GM18873 (cell line): ENCODE results near the gene KLF1.
"Not testable (repeated sequence)": the region's sequence is repeated elsewhere in the genome, so short reads cannot be mapped to it uniquely, and the experiment has no call there.

Experiments
- ATAC-seq: cut with Tn5 transposase; IDR thresholded peaks from one replicate; pipeline ENCODE4 v1.9.1; 2021; ENCODE audit warnings: mild to moderate bottlenecking, moderate library complexity, moderate number of reproducible peaks; ENCODE audit not compliant: unreplicated experiment, low FRiP score

Gene KLF1

GRCh38 chr19:12891553-12892021 lies 4.6 kb upstream of the KLF1 start:
- ATAC-seq = no peak

DNA sequence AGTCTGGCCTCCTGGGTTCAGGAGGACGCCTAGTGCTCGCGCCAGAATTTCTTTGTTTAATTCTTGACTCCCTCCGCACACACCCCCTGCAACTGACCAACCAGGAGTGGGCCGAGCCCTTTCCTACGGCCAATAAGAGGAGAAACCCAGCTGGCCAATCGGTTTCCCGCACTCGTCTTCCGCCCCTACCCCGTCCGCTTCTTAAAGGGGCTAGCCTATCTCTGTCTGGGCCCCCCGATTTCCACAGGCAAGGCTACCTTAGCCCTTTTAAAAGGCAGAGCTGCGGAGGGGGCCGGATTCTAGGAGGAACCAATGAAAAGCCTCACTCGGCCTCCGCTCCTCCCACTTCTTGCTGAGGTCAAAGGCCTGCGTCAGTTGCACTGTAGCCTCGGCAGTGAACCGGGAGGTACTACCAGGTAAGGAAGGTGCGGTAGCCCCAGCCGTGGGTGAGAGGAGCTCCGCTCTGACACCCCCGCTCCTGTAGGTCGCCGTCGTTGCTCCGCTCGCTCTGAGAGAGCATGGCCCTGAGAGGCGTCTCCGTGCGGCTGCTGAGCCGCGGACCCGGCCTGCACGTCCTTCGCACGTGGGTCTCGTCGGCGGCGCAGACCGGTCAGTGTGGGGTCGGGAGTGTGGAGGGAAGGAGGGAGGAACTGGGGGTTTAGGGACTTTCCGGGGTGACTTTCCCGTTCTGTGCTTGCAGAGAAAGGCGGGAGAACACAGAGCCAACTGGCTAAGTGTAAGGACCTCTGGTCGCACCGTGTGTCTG lies 4.0 kb upstream of the KLF1 start, which contains the start of gene GCDH:
TSS of gene GCDH (plus strand) at position 374 of the 766 bp plus-strand sequence. CDS start at position 519, 145 bp downstream.
- ATAC-seq = peak; percentile 72

- ATAC-seq = not testable (repeated sequence)
These were observed 3.3 kb upstream of the KLF1 start for GRCh38 chr19:12890299-12890786.

DNA sequence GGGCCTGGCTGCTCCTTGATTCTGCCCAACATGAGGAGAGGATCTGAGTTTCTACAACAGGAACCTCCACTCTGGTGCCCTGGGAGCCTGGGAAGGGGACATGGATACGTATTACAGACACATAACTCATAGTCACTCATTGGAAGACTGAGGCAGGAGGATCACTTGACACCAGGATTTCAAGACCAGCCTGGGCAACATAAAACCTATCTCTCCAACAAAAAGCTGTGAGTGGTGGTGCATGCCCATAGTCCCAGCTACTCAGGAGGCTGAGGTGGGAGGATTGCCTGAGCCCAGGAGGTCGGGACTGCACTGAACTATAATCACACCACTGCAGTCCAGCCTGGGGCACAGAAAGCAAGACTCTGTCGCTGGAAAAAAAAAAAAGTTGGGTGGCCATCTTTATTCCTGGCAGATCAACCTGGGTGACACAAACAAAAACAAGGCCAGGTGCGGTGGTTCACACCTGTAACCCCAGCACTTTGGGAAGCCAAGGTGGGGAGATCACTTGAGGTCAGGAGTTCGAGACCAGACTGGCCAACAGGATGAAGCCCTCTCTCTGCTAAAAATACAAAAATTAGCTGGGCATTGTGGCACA lies 1.1 kb upstream of the KLF1 start:
- no peak for ATAC-seq

GRCh38 chr19:12886651-12886968 lies 391 bp downstream of the KLF1 start:
- ATAC-seq = no peak

DNA sequence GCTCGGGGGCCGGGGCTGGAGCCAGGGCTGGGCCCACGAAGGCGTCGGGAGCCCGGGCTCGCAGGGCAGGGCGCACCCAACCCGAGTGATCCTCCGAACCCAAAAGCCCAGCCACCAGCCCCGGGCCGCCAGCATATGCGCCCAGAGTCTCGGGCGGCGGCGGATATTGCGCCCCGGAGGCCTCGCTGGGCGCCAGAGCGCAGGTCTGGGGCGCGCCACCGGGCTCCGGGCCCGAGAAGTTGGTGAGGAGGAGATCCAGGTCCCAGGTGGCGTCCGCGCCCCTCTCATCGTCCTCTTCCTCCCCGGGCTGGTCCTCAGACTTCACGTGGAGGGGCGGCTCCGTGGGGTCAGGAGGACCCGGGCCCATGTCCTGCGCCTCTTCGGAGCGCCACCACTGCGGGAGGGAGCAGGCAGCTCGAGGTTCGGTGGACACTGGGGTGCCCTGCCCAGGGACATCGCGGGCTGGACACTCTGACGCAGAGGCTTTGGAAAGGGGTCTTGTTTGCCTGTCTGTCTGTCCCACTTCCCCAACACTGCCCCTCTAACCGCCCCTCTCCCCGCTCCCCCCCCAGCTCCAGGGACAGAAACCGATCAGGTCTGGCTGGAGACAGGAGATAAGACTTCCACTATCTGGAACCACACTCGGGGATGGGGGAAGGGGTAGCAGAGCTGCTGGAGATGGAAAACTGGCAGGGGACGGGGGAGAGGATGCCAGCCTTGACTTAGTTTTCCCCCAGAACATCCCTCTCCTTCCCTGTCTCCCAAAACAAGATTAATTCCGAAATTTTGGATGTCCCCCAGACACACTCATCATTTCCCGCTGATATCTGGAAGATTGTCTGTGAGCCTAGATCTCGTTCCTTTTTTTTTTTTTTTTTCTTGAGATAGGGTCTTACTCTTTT lies 1.0 kb downstream of the KLF1 start:
- ATAC-seq = no peak

DNA sequence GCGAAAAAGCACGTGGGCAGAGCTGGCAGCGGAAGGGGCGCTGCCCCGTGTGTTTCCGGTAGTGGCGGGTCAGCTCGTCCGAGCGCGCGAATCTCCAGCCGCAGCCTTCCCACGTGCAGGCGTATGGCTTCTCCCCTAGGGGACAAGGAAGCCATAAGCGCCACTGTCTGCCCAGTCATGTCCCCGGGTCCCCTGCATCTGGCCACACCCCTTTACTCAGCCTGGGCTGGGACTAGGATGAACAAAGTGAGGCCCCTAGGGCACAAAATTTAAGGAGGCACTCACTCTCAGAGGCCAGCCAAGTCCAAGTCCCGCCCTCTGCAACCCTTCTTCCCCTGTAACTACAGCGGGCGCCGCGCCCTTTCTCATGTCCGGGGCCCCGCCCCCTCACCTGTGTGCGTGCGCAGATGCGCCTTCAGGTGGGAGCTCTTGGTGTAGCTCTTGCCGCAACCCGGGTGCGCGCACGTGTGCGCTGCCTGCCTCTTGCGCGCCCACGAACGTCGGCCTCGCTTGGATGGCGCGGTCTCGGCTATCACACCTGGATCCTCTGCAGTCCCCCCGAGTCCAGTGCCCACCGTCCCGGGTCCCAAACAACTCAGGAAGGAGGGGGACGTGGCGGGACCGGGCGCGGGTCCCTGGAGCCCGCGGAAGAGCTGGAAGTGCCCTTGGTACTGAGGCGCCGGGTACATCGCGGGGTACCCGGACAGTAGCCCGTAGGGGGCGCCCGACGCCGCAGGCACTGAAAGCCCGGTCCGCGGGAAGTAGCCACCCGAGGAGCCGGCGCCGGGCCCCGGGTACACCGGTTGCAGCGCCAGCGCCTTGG lies 1.9 kb downstream of the KLF1 start:
- ATAC-seq = no peak

DNA sequence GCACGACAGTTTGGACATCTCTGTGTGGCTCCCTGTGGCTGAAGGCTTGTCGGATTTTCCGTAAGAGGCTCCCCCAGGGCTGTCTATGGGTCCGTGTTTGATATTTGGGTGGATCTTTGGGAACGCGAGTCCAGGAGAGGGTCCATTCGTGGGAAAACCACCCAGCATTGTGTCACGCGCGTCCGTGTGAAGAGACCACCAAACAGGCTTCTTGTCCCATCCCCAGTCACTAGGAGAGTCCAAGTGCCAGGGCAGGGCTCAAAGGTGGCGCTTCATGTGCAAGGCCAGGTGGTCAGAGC lies 2.4 kb downstream of the KLF1 start:
- no peak for ATAC-seq

DNA sequence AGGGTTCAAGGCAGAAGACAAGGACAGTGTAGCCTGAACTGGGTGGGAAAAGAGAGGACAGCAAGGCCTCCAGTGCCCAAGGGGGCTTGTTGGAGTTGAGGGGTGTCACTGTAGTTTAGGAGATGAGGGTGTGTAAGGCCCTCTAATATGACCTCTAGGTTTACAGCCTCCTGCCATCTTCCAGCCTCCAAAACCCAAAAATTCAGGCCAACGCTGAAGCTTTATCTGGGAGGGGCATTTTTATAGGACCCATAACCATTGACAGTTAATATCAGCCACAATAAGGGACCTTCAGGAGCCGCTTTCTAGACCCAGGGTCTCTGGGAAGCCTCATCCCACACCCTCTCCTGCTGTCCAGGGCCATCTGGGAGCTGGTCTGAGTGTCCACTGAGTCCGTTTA lies 2.8 kb downstream of the KLF1 start:
- ATAC-seq = no peak

GRCh38 chr19:12882589-12882988 lies 4.4 kb downstream of the KLF1 start:
- ATAC-seq = no peak

- ATAC-seq = peak; percentile 57
These were observed 5.7 kb downstream of the KLF1 start, which contains the start of gene DNASE2 for GRCh38 chr19:12881172-12881808. Gene DNASE2 (minus strand): TSS chr19:12881449. CDS start chr19:12881375, 74 bp downstream.

DNA sequence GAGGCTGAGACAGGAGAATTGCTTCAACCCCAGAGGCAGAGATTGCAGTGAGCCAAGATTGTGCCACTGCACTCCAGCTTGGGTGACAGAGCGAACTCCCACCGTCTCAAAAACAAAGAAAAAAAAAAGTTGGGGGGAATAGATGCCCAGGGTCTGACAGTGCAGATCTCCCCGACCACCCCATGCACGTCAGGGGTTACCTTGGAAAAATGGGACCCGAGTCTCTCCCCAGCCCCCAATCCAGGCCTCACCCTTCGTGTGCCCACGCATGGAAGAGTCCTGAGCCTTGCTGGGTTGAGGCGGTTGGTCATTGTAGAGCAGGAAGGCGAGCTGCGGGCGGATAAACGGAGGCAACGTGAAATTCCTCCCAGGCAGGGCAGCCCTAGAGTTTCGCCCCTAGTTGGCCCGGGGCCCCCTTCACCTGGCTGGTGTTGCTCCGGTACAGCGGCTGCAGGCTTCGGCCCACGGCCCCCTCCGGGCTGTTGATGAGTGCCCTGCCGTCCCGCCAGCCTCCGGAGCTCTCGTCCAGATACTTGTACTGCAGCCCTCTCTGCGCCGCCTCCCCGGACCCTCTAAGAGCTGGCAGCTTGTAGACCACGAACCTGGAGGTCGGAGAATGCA lies 6.3 kb downstream of the KLF1 start:
- peak; percentile 3 for ATAC-seq

DNA sequence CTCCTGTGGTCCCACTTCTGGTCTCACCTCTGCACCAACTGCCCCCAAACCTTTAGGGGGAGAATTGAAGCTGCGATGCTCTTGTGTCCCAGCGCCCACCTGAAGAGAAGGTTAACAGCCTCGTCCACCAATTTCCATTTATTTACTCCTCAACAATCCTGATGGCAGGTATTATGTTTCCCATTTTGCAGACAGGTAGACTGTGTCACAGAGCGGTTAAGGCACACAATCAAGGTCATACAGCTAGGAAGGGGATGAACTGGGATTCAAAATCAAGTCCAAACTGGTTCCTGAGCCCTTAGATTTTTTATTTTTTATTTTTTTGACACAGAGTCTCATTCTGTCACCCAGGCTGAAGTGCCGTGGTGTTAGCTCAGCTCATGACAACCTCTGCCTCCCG lies 11.9 kb downstream of the KLF1 start:
- no peak for ATAC-seq

- no peak for ATAC-seq
These were observed 12.9 kb downstream of the KLF1 start for GRCh38 chr19:12873891-12874745.

DNA sequence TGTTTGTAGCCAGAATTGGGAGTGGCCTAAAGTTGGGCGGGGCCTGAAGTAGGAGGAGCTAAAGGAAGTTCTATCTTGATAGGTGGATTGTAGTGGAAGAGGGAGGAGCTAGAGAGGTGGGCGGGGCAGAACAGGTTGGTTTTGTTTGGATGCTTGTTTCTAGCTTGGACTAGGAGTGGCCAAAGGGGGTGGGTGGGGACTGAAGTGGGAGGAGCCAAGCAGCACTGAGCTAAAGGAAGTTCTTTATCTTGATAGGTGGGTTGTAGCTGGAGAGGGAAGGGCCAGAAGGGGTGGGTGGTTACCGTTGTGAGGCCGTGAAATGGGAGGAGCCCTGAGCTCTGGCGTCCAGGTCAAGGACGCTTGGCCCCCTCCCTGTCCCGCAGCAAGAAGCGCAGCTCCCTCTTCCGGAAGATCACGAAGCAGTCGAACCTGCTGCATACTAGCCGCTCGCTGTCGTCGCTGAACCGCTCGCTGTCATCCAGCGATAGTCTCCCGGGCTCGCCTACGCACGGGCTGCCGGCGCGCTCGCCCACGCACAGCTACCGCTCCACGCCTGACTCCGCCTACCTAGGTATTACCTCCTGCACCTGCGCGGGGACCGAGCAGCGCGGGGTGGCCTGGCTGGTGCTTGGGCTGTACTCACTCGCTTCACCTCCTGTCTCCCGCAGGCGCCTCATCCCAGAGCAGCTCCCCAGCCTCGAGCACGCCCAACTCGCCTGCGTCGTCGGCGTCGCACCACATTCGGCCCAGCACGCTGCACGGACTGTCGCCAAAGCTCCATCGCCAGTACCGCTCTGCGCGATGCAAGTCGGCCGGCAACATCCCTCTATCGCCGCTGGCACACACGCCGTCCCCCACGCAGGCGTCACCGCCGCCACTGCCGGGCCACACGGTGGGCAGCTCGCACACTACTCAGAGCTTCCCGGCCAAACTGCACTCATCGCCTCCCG lies 13.8 kb downstream of the KLF1 start:
- no peak for ATAC-seq

DNA sequence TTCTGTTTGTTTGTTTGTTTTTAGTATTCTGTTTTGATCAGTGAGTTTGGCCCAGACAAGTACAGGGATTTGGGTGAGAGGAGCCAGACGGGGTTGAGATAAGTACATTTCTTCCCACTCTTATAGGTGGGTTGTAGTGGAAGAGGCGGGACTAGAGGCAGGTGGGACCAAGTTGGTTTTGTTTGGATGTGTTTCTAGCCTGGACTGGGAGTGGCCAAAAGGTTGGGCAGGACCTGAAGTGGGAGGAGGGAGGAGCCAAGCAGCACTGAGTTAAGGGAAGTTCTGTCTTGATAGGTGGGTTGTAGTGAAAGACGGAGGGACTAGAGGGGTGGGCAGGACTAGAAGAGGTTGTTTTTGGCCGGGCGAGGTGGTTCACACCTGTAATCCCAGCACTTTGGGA lies 14.7 kb downstream of the KLF1 start:
- no peak for ATAC-seq

- ATAC-seq = no peak
These were observed 15.3 kb downstream of the KLF1 start for GRCh38 chr19:12871681-12872080.
